Mesendoderm (in vitro differentiated cells): ENCODE measurements around the gene PASK.

Experiments used
- DNase-seq: peaks from one replicate; pipeline ENCODE4 v3.0.0; 2013
- H2AK5ac ChIP-seq: 2 replicates; pipeline ENCODE4 v1.6.1; 2013; ENCODE audit warnings: low read length, inconsistent platforms
- H2BK120ac ChIP-seq: 2 replicates; pipeline ENCODE4 v1.6.1; 2013; ENCODE audit warnings: low read depth, mild to moderate bottlenecking, low read length, moderate library complexity, mixed read lengths
- H2BK15ac ChIP-seq: replicated peaks from 2 replicates; pipeline ENCODE4 v1.6.1; 2013; ENCODE audit warnings: low read depth, mild to moderate bottlenecking, moderate library complexity
- H2BK5ac ChIP-seq: 2 replicates; pipeline ENCODE4 v1.6.1; 2013; ENCODE audit warnings: low read length, inconsistent platforms
- H3K18ac ChIP-seq: 2 replicates; pipeline ENCODE4 v1.6.1; 2013; ENCODE audit warnings: mild to moderate bottlenecking, low read length, mixed read lengths
- H3K23ac ChIP-seq: one replicate; pipeline ENCODE4 v1.6.1; 2013; ENCODE audit warnings: low read length
- H3K27ac ChIP-seq: 2 replicates; pipeline ENCODE4 v1.5.1; 2013; ENCODE audit warnings: low read depth, mild to moderate bottlenecking, inconsistent platforms, low read length, moderate library complexity
- H3K27me3 ChIP-seq: 2 replicates; pipeline ENCODE4 v1.6.1; 2013; ENCODE audit warnings: low read length, control low read depth, mild to moderate bottlenecking, inconsistent platforms; ENCODE audit not compliant: insufficient read depth, poor library complexity
- H3K36me3 ChIP-seq: 2 replicates; pipeline ENCODE4 v1.6.1; 2013; ENCODE audit warnings: low read length, inconsistent platforms; ENCODE audit not compliant: control insufficient read depth, insufficient read depth
- H3K4ac ChIP-seq: one replicate; pipeline ENCODE4 v1.6.1; 2013; ENCODE audit warnings: low read depth, mild to moderate bottlenecking, low read length, moderate library complexity
- H3K4me1 ChIP-seq: 2 replicates; pipeline ENCODE4 v1.6.1; 2013; ENCODE audit warnings: low read depth, low read length, inconsistent platforms; ENCODE audit not compliant: control insufficient read depth
- H3K4me2 ChIP-seq: 2 replicates; pipeline ENCODE4 v1.6.1; 2013; ENCODE audit warnings: low read length
- H3K4me3 ChIP-seq: 2 replicates; pipeline ENCODE4 v1.5.1; 2013; ENCODE audit warnings: mild to moderate bottlenecking, low read length
- H3K56ac ChIP-seq: one replicate; pipeline ENCODE4 v1.6.1; 2013; ENCODE audit warnings: low read length
- H3K79me1 ChIP-seq: 2 replicates; pipeline ENCODE4 v1.6.1; 2013; ENCODE audit warnings: low read length, inconsistent platforms
- H3K79me2 ChIP-seq: 2 replicates; pipeline ENCODE4 v1.6.1; 2013; ENCODE audit warnings: mild to moderate bottlenecking, low read length; ENCODE audit not compliant: control insufficient read depth, insufficient read depth
- H3K9ac ChIP-seq: 2 replicates; pipeline ENCODE4 v1.6.1; 2013; ENCODE audit warnings: low read length, inconsistent platforms
- H4K5ac ChIP-seq: one replicate; pipeline ENCODE4 v1.6.1; 2013; ENCODE audit warnings: low read length
- H4K8ac ChIP-seq: one replicate; pipeline ENCODE4 v1.6.1; 2013; ENCODE audit warnings: low read depth, mild to moderate bottlenecking, control low read depth, low read length, moderate library complexity
- WGBS: extraction: QIAGEN DNeasy Blood & Tissue Kit; methylation state at CpG from one replicate; pipeline ENCODE4 v1.1.7; 2013; ENCODE audit warnings: low lambda C conversion rate, missing lambda C conversion rate; ENCODE audit not compliant: insufficient coverage; ENCODE audit errors: extremely low coverage; 5-methylcytosine and 5-hydroxymethylcytosine counted together

The PASK gene

DNA sequence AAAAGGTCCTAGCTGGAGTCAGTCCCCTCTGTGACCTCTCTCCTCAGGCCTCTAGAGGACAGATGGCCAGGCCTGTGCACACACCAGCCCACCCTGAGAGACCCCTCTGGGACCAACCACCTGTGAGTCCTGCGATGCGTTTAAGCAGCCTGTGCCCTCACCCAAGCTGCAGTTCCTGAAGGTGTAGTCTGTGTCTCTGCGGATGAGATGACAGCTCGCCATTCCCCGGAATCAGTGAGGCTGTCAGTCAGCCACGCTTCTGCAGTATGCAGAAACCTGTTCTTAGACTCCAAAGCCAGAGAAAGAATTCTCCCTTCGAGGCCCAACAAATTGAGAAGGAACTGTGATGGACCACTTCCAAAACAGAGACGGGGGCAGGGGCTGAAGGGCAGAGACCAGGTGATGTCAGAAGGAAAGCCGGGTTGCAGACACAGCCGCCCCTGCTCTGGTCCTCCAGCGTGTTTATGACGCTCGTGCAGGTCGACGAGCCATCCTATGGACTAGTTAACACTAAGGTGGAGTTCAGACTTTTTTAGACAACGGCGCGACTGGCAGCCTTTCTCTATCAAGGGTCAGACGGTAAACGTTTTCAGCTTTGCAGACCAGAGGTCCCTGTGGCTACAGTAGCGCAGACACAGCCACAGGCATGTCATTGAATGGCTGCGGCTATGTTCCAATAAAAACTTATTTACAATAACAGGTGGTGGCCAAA lies 57.4 kb downstream of the PASK start:
- H4K5ac ChIP-seq = no peak overlapping the region
- H4K8ac ChIP-seq = no peak overlapping the region
- H3K18ac ChIP-seq = no peak overlapping the region
- no peak for DNase-seq
- H3K79me1 ChIP-seq = peaks cover 4% of the 10 kb centered on the region
- no peak overlapping the region for H2BK15ac ChIP-seq
- H3K4me3 ChIP-seq = no peak overlapping the region
- no peak overlapping the region for H2BK120ac ChIP-seq
- H3K9ac ChIP-seq = no peak overlapping the region
- H3K36me3 ChIP-seq = peaks cover 10% of the 10 kb centered on the region
- no peak overlapping the region for H3K56ac ChIP-seq
- no peak overlapping the region for H3K4me2 ChIP-seq
- no peaks in the 10 kb centered on the region for H3K79me2 ChIP-seq
- H3K4me1 ChIP-seq = no peaks in the 10 kb centered on the region
- no peak overlapping the region for H2BK5ac ChIP-seq
- H3K27me3 ChIP-seq = no peaks in the 10 kb centered on the region
- no peak overlapping the region for H3K4ac ChIP-seq
- H3K23ac ChIP-seq = no peak overlapping the region
- no peak overlapping the region for H2AK5ac ChIP-seq
- no CpG with 5 or more reads among the region's 22 CpGs for WGBS
- no peak overlapping the region for H3K27ac ChIP-seq

DNA sequence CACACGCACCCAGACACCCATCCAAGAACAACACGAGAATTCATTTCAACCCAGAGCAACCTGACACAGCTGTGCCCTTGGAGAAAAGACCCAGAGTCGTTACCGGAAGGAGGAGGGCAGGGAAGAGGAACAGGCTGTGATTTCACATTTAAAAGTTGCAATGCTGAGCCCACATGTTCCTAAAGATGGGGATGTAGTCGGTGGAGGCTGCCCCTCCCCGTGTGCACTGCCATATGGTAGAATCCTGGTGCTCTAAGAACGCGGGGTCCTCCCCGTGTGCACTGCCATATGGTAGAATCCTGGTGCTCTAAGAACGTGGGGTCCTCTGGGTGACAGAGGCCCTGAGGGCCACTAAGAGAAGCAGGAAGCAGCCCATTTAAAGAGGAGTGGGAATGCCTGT lies 58.1 kb downstream of the PASK start:
- Histone ChIP-seq H3K4me1 (no peaks in the 10 kb centered on the region), H2BK15ac (no peak overlapping the region), H3K27ac (no peak overlapping the region), H3K36me3 (peaks cover 9% of the 10 kb centered on the region), H3K4ac (no peak overlapping the region), H3K79me1 (peaks cover 4% of the 10 kb centered on the region), H3K79me2 (no peaks in the 10 kb centered on the region), H3K4me3 (no peak overlapping the region), H3K27me3 (no peaks in the 10 kb centered on the region), H3K18ac (no peak overlapping the region), H3K56ac (no peak overlapping the region), H2BK120ac (no peak overlapping the region), H2AK5ac (no peak overlapping the region), H3K23ac (no peak overlapping the region), H2BK5ac (no peak overlapping the region), H4K5ac (no peak overlapping the region), H3K4me2 (no peak overlapping the region), H4K8ac (no peak overlapping the region), H3K9ac (no peak overlapping the region)
- no peak for DNase-seq
- no CpG with 5 or more reads among the region's 10 CpGs for WGBS

DNA sequence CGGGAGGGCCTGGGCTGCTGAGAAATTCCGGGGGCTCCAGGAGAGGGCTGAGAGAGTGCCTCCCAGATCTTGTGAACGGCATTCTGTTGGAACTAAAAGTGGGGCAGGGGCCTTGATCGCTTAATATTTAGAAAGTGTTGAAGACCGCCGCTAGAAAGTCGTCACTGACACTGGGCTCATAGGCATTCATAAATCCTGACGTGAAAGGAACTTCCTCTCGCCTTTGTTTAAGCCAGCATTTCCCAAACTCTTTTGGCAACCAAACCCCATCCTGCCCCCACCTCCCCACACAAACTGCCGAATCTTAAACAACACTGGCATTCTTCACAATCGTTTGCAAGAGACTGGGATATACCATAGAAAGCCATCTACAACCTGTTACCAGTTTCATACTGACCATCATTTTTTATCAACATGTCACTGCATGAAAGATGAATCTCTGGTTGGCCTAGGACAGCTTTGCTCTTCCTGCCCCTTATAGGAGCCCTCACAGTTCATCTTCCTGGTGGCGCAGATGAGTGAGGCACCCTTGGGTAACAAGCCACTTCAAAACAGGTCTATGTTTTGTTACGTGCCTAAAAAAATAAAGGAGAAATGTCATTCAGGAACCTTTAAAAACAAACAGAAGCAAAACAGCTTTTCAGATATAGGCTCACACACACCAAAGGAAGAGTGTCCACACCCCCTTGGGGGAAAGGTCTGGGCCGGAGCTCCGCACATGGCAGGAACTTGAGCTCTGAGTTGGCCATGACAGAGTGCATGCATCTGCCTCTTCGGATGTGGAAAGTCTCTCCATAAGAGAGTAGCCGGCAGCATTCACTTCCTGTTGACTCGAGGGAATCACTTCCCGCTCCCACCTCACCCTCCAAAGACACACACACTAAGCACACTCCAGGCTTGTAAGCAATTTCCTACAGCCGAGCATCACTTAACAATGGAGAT lies 60.2 kb downstream of the PASK start:
- no peaks in the 10 kb centered on the region for H3K4me1 ChIP-seq
- no peak overlapping the region for H2BK120ac ChIP-seq
- H3K9ac ChIP-seq = no peak overlapping the region
- no peak overlapping the region for H3K27ac ChIP-seq
- no peak overlapping the region for H3K18ac ChIP-seq
- H3K56ac ChIP-seq = no peak overlapping the region
- no peak overlapping the region for H2BK5ac ChIP-seq
- WGBS = no CpG with 5 or more reads among the region's 20 CpGs
- H2BK15ac ChIP-seq = no peak overlapping the region
- H3K4me2 ChIP-seq = no peak overlapping the region
- H3K27me3 ChIP-seq = no peaks in the 10 kb centered on the region
- no peak for DNase-seq
- no peak overlapping the region for H3K4me3 ChIP-seq
- H3K23ac ChIP-seq = no peak overlapping the region
- peaks cover 5% of the 10 kb centered on the region for H3K36me3 ChIP-seq
- H2AK5ac ChIP-seq = no peak overlapping the region
- H4K8ac ChIP-seq = no peak overlapping the region
- H3K79me1 ChIP-seq = no peaks in the 10 kb centered on the region
- H3K79me2 ChIP-seq = no peaks in the 10 kb centered on the region
- no peak overlapping the region for H3K4ac ChIP-seq
- H4K5ac ChIP-seq = no peak overlapping the region

DNA sequence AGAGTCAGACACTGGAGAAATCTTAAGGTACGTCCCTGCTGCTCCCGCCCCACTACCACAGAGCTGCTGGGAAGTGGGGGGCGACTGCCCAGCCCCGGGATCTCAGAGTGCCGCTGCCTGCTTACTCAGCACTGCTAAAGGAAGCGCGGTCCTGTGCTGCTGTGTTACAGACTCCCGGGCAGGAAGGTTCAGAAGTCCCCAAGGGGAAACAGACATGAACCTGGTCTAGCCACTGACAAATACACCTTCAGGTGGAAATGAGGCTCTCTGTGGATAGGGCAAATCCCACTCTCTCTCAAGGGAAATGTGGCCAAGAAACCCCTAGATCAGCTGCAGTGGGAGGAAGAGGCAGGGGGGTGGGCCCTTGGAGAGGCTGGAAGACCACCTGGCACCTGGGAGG lies 60.9 kb downstream of the PASK start:
- Histone ChIP-seq H3K79me1 (no peaks in the 10 kb centered on the region), H3K79me2 (no peaks in the 10 kb centered on the region), H3K23ac (no peak overlapping the region), H3K36me3 (peaks cover 5% of the 10 kb centered on the region), H4K8ac (no peak overlapping the region), H3K27ac (no peak overlapping the region), H3K4ac (no peak overlapping the region), H3K4me1 (no peaks in the 10 kb centered on the region), H2BK15ac (no peak overlapping the region), H3K9ac (no peak overlapping the region), H3K4me3 (no peak overlapping the region), H3K4me2 (no peak overlapping the region), H3K27me3 (no peaks in the 10 kb centered on the region), H4K5ac (no peak overlapping the region), H2BK5ac (no peak overlapping the region), H3K18ac (no peak overlapping the region), H2AK5ac (no peak overlapping the region), H2BK120ac (no peak overlapping the region), H3K56ac (no peak overlapping the region)
- no CpG with 5 or more reads among the region's 8 CpGs for WGBS
- no peak for DNase-seq

DNA sequence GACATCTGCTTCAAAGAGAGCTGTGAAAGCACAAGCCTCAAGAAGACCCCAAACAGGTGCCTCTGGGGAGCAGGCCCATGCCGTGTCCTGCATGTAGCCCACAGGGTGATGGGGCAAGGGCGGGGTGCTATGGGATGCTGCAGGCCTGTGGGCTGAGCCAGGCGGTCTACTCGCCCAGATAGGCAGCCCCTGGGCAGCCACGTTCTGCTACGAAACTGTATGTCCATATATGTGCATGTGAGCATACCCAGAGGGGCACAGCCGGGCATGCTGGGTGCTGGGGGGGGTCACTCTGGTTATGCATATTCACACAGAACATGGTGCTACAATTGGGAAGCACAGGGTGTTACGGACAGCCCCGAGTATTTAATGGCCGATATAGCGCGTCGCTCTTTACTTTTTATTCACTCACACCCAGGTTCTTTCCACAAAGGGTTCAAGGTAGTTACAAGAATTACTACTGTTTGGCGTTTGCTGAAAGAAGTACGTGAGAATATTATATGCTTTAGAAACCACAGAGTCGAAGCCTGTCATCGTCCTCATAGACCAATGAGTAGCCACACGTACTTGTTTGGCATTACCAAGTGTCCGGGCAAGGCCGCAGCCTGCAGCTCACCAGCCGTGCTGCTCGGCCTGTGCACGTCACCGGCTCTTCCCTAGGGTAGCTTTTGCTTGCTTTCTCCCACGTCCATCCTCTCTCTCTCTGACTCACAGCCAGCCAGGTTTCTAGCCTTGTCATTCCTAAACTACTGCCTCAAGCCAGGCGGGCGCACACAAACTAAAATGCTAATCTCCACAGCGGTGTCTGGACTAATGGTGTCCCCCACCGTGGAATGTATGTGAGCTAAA lies 61.6 kb downstream of the PASK start:
- Histone ChIP-seq H3K4me2 (no peak overlapping the region), H3K79me2 (no peaks in the 10 kb centered on the region), H2BK5ac (no peak overlapping the region), H3K27ac (no peak overlapping the region), H4K8ac (no peak overlapping the region), H2BK15ac (no peak overlapping the region), H2BK120ac (no peak overlapping the region), H3K36me3 (peaks cover 4% of the 10 kb centered on the region), H3K9ac (no peak overlapping the region), H2AK5ac (no peak overlapping the region), H4K5ac (no peak overlapping the region), H3K18ac (no peak overlapping the region), H3K4ac (no peak overlapping the region), H3K23ac (no peak overlapping the region), H3K4me1 (no peaks in the 10 kb centered on the region), H3K79me1 (no peaks in the 10 kb centered on the region), H3K27me3 (no peaks in the 10 kb centered on the region), H3K4me3 (no peak overlapping the region), H3K56ac (no peak overlapping the region)
- WGBS = no CpG with 5 or more reads among the region's 29 CpGs
- no peak for DNase-seq
